MM.1S (cell line): ENCODE results near the gene PTGIS.

Experiments used
- DNase-seq: peaks from one replicate; pipeline ENCODE4 v3.0.0-alpha.2; 2015
- H2AFZ ChIP-seq: fragments of 300-600 bp; sonication (generic); 2 replicates; pipeline ENCODE4 v1.6.0; 2016; ENCODE audit warnings: antibody characterized with exemption, low read length
- H3F3A ChIP-seq: fragments of 300-600 bp; sonication (generic); 2 replicates; pipeline ENCODE4 v1.6.1; 2016; ENCODE audit warnings: mild to moderate bottlenecking, antibody characterized with exemption, low read length, moderate library complexity, mixed read lengths; ENCODE audit not compliant: insufficient read depth
- H3K27ac ChIP-seq: fragments of 300-600 bp; sonication (generic); 2 replicates; pipeline ENCODE4 v1.5.1; 2016; ENCODE audit warnings: mild to moderate bottlenecking, low read length
- H3K27me3 ChIP-seq: fragments of 300-600 bp; sonication (generic); replicated peaks from 2 replicates; pipeline ENCODE4 v1.6.0; 2016; ENCODE audit warnings: low read length; ENCODE audit not compliant: insufficient read depth
- H3K36me3 ChIP-seq: fragments of 300-600 bp; sonication (generic); replicated peaks from 2 replicates; pipeline ENCODE4 v1.6.1; 2016; ENCODE audit warnings: mild to moderate bottlenecking, low read length, mixed read lengths; ENCODE audit not compliant: insufficient read depth
- H3K4me1 ChIP-seq: fragments of 300-600 bp; sonication (generic); 2 replicates; pipeline ENCODE4 v1.6.1; 2016; ENCODE audit warnings: low read length, mixed read lengths
- H3K4me2 ChIP-seq: fragments of 300-600 bp; sonication (generic); 2 replicates; pipeline ENCODE4 v1.6.0; 2016; ENCODE audit warnings: low read depth, low read length
- H3K4me3 ChIP-seq: fragments of 300-600 bp; sonication (generic); 2 replicates; pipeline ENCODE4 v1.5.1; 2016; ENCODE audit warnings: low read length, mixed read lengths
- H3K79me2 ChIP-seq: fragments of 300-600 bp; sonication (generic); 2 replicates; pipeline ENCODE4 v1.6.1; 2016; ENCODE audit warnings: mixed run types, low read length, mixed read lengths
- H3K9ac ChIP-seq: fragments of 300-600 bp; sonication (generic); 2 replicates; pipeline ENCODE4 v1.6.1; 2016; ENCODE audit warnings: low read length, mixed read lengths
- H3K9me2 ChIP-seq: fragments of 300-600 bp; sonication (generic); replicated peaks from 2 replicates; pipeline ENCODE4 v1.6.1; 2016; ENCODE audit warnings: mild to moderate bottlenecking, low read length, mixed read lengths; ENCODE audit not compliant: insufficient read depth
- H3K9me3 ChIP-seq: fragments of 300-600 bp; sonication (generic); replicated peaks from 2 replicates; pipeline ENCODE4 v1.6.1; 2016; ENCODE audit warnings: mild to moderate bottlenecking, low read length, mixed read lengths; ENCODE audit not compliant: insufficient read depth
- H4K20me1 ChIP-seq: fragments of 300-600 bp; sonication (generic); 2 replicates; pipeline ENCODE4 v1.6.1; 2016; ENCODE audit warnings: mild to moderate bottlenecking, low read length, moderate library complexity, mixed read lengths; ENCODE audit not compliant: insufficient read depth
- EZH2 ChIP-seq: fragments of 300-600 bp; sonication (generic); optimal IDR thresholded peaks from 2 replicates; pipeline ENCODE3; 2017; ENCODE audit warnings: low read depth, mild to moderate bottlenecking, antibody characterized with exemption, low read length, mixed read lengths
- EZH2phosphoT487 ChIP-seq: fragments of 300-600 bp; sonication (generic); IDR thresholded peaks from 2 replicates; pipeline ENCODE4 v1.6.1; 2018; ENCODE audit warnings: antibody characterized with exemption, low read length
- TF ChIP-seq, protein P1 (sequence below): fragments of 300-600 bp; sonication (generic); IDR thresholded peaks from 2 replicates; pipeline ENCODE4 v1.5.1; 2016; ENCODE audit warnings: antibody characterized with exemption, low read length, mixed read lengths

The PTGIS gene

DNA sequence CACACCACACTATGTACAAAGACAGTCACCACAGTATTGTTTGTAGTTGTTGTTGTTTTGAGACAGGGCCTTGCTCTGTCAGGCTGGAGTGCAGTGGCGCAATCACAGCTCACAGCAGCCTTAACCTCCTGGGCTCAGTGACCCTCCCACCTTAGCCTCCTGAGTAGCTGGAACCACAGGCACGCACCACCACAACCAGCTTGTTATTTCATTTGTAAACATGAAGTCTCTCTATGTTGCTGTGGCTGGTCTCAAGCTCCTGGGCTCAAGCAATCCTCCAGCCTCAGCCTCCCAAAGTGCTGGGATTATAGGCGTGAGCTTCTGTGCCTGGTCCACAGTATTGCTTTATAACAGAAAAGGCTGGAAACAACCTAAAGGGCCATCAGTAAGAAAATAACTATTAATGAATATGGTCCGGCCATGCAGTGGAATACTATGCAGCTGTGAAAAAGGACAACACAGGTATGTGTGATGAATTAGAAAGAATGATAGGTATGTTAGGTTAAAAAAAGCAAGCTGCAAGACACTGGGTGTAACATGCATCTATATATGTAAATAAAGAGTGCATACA lies 30.0 kb upstream of the PTGIS start:
- no peak overlapping the region for H2AFZ ChIP-seq
- H3K9me2 ChIP-seq = no peaks in the 10 kb centered on the region
- no peak overlapping the region for H3K4me3 ChIP-seq
- H3K9ac ChIP-seq = no peak overlapping the region
- H3F3A ChIP-seq = no peaks in the 10 kb centered on the region
- H3K36me3 ChIP-seq = no peaks in the 10 kb centered on the region
- peaks cover 8% of the 10 kb centered on the region; the same call in 1 of the 2 replicates for H3K4me1 ChIP-seq
- no peak for DNase-seq
- H4K20me1 ChIP-seq = no peaks in the 10 kb centered on the region
- TF ChIP-seq, protein P1, sequence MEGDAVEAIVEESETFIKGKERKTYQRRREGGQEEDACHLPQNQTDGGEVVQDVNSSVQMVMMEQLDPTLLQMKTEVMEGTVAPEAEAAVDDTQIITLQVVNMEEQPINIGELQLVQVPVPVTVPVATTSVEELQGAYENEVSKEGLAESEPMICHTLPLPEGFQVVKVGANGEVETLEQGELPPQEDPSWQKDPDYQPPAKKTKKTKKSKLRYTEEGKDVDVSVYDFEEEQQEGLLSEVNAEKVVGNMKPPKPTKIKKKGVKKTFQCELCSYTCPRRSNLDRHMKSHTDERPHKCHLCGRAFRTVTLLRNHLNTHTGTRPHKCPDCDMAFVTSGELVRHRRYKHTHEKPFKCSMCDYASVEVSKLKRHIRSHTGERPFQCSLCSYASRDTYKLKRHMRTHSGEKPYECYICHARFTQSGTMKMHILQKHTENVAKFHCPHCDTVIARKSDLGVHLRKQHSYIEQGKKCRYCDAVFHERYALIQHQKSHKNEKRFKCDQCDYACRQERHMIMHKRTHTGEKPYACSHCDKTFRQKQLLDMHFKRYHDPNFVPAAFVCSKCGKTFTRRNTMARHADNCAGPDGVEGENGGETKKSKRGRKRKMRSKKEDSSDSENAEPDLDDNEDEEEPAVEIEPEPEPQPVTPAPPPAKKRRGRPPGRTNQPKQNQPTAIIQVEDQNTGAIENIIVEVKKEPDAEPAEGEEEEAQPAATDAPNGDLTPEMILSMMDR = no peak
- no peak for TF ChIP-seq EZH2
- no peaks in the 10 kb centered on the region for H3K79me2 ChIP-seq
- no peak overlapping the region for H3K4me2 ChIP-seq
- H3K27me3 ChIP-seq = no peaks in the 10 kb centered on the region
- no peak overlapping the region for H3K27ac ChIP-seq
- no peaks in the 10 kb centered on the region for H3K9me3 ChIP-seq

DNA sequence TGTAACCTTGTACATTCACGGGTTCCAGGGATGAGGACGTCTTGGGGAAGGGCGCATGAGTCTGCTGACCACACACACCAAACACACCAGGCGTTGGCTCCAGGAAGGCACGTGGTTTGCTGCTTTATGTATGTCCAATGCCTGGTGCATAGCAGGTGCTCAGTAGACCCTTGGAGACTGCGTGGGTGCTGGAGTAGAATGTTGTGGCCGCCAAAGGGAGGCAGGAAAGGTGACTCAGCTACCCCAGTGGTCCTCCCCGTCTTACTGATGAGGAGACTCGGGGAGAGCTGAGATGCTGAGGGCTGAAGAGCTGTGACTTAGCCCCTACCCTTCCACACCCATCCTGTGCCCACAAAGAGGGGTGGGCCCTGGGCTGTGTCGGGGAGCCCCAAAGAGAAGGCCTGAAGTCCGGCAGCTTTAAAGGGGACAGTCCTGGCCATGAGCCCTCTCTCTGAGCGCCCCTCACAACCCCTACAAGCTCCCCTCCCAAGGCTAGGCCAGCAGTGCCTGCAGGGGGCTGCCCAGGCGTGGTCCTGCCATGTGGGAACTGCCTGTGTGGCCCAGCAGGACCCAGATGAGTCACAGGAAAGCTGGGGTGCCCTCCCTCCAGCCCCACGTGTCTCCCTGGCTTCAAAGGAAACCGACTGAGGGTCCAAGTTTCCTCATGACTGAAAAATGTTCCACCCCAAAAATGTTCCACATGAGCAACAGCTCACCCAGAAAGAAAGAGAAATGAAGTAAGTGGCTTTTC lies 28.0 kb upstream of the PTGIS start:
- Histone ChIP-seq H4K20me1 (no peaks in the 10 kb centered on the region), H3K9me3 (no peaks in the 10 kb centered on the region), H3K27me3 (no peaks in the 10 kb centered on the region), H3K4me1 (peaks cover 12% of the 10 kb centered on the region; the same call in 1 of the 2 replicates), H3K9me2 (no peaks in the 10 kb centered on the region), H3K27ac (no peak overlapping the region), H3K4me3 (no peak overlapping the region), H3K9ac (no peak overlapping the region), H3K4me2 (no peak overlapping the region), H3K79me2 (no peaks in the 10 kb centered on the region), H3F3A (no peaks in the 10 kb centered on the region), H2AFZ (no peak overlapping the region), H3K36me3 (no peaks in the 10 kb centered on the region)
- DNase-seq = no peak
- TF ChIP-seq, protein P1 = no peak
- TF ChIP-seq EZH2 (no peak), EZH2phosphoT487 (no peak)

DNA sequence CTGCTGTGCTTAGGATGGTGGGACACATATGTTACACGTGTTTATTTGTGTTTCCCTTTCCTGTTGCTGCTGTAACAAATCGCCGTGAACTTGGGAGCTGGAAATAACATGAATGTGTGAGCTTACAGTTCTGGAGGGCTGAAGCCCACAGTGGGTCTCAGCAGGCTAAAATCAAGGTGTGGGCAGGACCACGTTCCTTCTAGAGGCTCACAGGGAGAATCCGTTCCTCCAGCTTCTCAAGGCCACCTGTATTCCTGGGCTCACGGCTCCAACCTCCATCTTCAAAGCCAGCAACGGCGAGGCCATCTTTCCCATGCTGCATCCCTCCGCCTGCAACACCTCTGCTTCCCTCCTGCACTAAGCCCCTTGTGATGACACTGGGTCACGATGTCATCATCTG lies 27.4 kb upstream of the PTGIS start:
- H2AFZ ChIP-seq = no peak overlapping the region
- no peak for DNase-seq
- H3K36me3 ChIP-seq = no peaks in the 10 kb centered on the region
- no peaks in the 10 kb centered on the region for H3F3A ChIP-seq
- H3K4me3 ChIP-seq = no peak overlapping the region
- no peak overlapping the region for H3K27ac ChIP-seq
- no peak overlapping the region for H3K9ac ChIP-seq
- no peaks in the 10 kb centered on the region for H3K9me3 ChIP-seq
- H3K4me1 ChIP-seq = peaks cover 14% of the 10 kb centered on the region; the same call in 1 of the 2 replicates
- TF ChIP-seq, protein P1 = no peak
- TF ChIP-seq EZH2phosphoT487 = no peak
- TF ChIP-seq EZH2 = no peak
- H4K20me1 ChIP-seq = no peaks in the 10 kb centered on the region
- H3K27me3 ChIP-seq = no peaks in the 10 kb centered on the region
- no peaks in the 10 kb centered on the region for H3K79me2 ChIP-seq
- H3K9me2 ChIP-seq = no peaks in the 10 kb centered on the region
- no peak overlapping the region for H3K4me2 ChIP-seq
